A673 (cell line): ENCODE results near the gene SHROOM2.

ENCODE experiments used
- CTCF ChIP-seq: fragments of 300-800, 200-600 bp; sonication (generic); conservative IDR thresholded peaks from 2 replicates; pipeline ENCODE4 v1.5.1; 2017; ENCODE audit warnings: low read depth, mild to moderate bottlenecking, antibody characterized with exemption, low read length, moderate library complexity, mixed read lengths
- EZH2 ChIP-seq: fragments of 200-600 bp; sonication (generic); IDR thresholded peaks from 2 replicates; pipeline ENCODE4 v1.6.1; 2017; ENCODE audit warnings: borderline replicate concordance, low read depth, mild to moderate bottlenecking, mixed read lengths, antibody characterized with exemption, low read length; ENCODE audit not compliant: poor library complexity, severe bottlenecking

- TF ChIP-seq CTCF (no peak), EZH2 (no peak)
These were observed 87.1 kb downstream of the SHROOM2 start for GRCh38 chrX:9873360-9873759.
